WTC11 (cell line): ENCODE measurements around the gene NCSTN. TPM values are rescaled to one million over a fixed set of nuclear protein-coding genes. Genes with fewer than 3 reads are reported as not detected.
A peak's percentile ranks its signal among the peaks of the same experiment; 100 is the strongest.

ENCODE experiments used
- CREM ChIP-seq: sonication (generic); formaldehyde crosslinking; IDR thresholded peaks from 2 replicates; pipeline ENCODE4 v1.8.1; 2022; ENCODE audit warnings: mild to moderate bottlenecking, missing genetic modification reagents, moderate library complexity
- GTF2I ChIP-seq: fragments of 250-450 bp; sonication (Bioruptor Pico); conservative IDR thresholded peaks from 2 replicates; pipeline ENCODE4 v1.4.0; 2021; ENCODE audit warnings: mild to moderate bottlenecking
- MXD4 ChIP-seq: fragments of 250-450 bp; sonication (Bioruptor Pico); IDR thresholded peaks from 2 replicates; pipeline ENCODE4 v1.8.0; 2021; ENCODE audit warnings: mild to moderate bottlenecking, moderate library complexity, borderline replicate concordance
- NR2C2 ChIP-seq: sonication (generic); formaldehyde crosslinking; IDR thresholded peaks from 2 replicates; pipeline ENCODE4 v1.8.0; 2022; ENCODE audit warnings: mild to moderate bottlenecking, missing genetic modification reagents
- NR3C1 ChIP-seq: sonication (generic); formaldehyde crosslinking; conservative IDR thresholded peaks from 2 replicates; pipeline ENCODE4 v1.8.1; 2023; ENCODE audit warnings: low read depth, mild to moderate bottlenecking, missing genetic modification reagents
- OVOL2 ChIP-seq: fragments of 250-450 bp; sonication (Bioruptor Pico); IDR thresholded peaks from 2 replicates; pipeline ENCODE4 v1.9.0; 2021; ENCODE audit warnings: mild to moderate bottlenecking, borderline replicate concordance
- SMAD4 ChIP-seq: sonication (generic); formaldehyde crosslinking; IDR thresholded peaks from 2 replicates; pipeline ENCODE4 v1.8.0; 2022; ENCODE audit warnings: mild to moderate bottlenecking, missing genetic modification reagents
- ZNF263 ChIP-seq: sonication (generic); formaldehyde crosslinking; IDR thresholded peaks from 2 replicates; pipeline ENCODE4 v1.8.1; 2022; ENCODE audit warnings: low read depth, mild to moderate bottlenecking, moderate library complexity, missing genetic modification reagents
- total RNA-seq: library from RNA; stranded (reverse); gene quantifications from 3 replicates; pipeline ENCODE4 v1.2.3, GENCODE V29; 2021
- TF ChIP-seq, protein P1 (sequence below): sonication (generic); formaldehyde crosslinking; IDR thresholded peaks from 2 replicates; pipeline ENCODE4 v1.8.0; 2022; ENCODE audit warnings: missing genetic modification reagents
- TF ChIP-seq, protein P2 (sequence below): fragments of 250-450 bp; sonication (Bioruptor Pico); IDR thresholded peaks from 2 replicates; pipeline ENCODE4 v1.9.0; 2021; ENCODE audit warnings: mild to moderate bottlenecking, borderline replicate concordance
- TF ChIP-seq, protein P3 (sequence below): sonication (generic); formaldehyde crosslinking; conservative IDR thresholded peaks from 2 replicates; pipeline ENCODE4 v1.8.1; 2023; ENCODE audit warnings: mild to moderate bottlenecking, low read depth, missing genetic modification reagents, moderate library complexity
- TF ChIP-seq, protein P4 (sequence below): sonication (generic); formaldehyde crosslinking; IDR thresholded peaks from 2 replicates; pipeline ENCODE4 v1.8.0; 2023; ENCODE audit warnings: missing genetic modification reagents
- TF ChIP-seq, protein P5 (sequence below): fragments of 250-450 bp; sonication (Bioruptor Pico); IDR thresholded peaks from 2 replicates; pipeline ENCODE4 v2.1.2; 2022; ENCODE audit warnings: mild to moderate bottlenecking, moderate library complexity
- TF ChIP-seq, protein P6 (sequence below): sonication (generic); formaldehyde crosslinking; IDR thresholded peaks from 2 replicates; pipeline ENCODE4 v1.8.1; 2023; ENCODE audit warnings: mild to moderate bottlenecking, missing genetic modification reagents
- TF ChIP-seq, protein P7 (sequence below): sonication (generic); formaldehyde crosslinking; IDR thresholded peaks from 2 replicates; pipeline ENCODE4 v1.8.0; 2023; ENCODE audit warnings: mild to moderate bottlenecking, missing genetic modification reagents

Gene NCSTN
- total RNA-seq, 1 experiment from 2014 or later, result 72.7 TPM

DNA sequence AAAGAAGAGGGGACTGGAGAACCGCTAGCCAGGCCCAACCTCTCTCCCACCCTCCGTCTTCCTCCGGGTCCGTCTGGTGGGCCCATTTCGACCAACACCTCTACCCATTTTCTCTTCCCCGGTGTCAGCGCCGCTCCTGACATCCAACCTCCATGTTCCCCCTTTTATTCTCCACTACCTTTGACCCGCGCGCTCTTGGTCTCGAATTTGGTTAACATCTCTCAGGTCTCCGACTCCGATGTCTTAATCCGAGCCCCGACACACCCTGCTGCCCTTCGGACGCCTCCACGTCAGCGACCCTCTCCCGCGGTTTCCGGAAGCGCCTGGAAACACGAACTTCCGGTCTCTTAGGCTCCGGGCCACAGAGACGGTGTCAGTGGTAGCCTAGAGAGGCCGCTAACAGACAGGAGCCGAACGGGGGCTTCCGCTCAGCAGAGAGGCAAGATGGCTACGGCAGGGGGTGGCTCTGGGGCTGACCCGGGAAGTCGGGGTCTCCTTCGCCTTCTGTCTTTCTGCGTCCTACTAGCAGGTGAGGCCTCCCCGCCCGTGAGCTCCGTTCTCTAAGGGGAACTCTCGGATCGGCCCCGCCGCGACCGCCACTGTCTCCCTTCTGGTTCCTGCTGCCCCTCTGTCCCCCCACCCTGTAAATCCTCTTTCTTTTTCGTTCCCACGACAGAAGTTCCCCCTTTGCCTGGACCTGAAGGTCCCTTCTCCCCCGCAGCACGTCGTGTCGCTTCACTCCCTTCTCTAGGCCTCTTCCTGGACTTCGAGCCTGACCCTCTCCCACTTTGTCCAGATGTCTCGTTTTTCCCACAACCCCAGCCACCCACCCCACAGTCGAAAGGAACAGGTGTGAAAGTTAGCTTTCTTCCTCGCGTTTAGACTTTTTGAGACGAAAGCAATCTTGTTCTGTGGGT, at the start of gene NCSTN, which contains the start of gene COPA (continued):
- TF ChIP-seq, protein P1, sequence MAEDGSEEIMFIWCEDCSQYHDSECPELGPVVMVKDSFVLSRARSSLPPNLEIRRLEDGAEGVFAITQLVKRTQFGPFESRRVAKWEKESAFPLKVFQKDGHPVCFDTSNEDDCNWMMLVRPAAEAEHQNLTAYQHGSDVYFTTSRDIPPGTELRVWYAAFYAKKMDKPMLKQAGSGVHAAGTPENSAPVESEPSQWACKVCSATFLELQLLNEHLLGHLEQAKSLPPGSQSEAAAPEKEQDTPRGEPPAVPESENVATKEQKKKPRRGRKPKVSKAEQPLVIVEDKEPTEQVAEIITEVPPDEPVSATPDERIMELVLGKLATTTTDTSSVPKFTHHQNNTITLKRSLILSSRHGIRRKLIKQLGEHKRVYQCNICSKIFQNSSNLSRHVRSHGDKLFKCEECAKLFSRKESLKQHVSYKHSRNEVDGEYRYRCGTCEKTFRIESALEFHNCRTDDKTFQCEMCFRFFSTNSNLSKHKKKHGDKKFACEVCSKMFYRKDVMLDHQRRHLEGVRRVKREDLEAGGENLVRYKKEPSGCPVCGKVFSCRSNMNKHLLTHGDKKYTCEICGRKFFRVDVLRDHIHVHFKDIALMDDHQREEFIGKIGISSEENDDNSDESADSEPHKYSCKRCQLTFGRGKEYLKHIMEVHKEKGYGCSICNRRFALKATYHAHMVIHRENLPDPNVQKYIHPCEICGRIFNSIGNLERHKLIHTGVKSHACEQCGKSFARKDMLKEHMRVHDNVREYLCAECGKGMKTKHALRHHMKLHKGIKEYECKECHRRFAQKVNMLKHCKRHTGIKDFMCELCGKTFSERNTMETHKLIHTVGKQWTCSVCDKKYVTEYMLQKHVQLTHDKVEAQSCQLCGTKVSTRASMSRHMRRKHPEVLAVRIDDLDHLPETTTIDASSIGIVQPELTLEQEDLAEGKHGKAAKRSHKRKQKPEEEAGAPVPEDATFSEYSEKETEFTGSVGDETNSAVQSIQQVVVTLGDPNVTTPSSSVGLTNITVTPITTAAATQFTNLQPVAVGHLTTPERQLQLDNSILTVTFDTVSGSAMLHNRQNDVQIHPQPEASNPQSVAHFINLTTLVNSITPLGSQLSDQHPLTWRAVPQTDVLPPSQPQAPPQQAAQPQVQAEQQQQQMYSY (CRISPR knock-in tag), result no peak
- TF ChIP-seq, protein P2, sequence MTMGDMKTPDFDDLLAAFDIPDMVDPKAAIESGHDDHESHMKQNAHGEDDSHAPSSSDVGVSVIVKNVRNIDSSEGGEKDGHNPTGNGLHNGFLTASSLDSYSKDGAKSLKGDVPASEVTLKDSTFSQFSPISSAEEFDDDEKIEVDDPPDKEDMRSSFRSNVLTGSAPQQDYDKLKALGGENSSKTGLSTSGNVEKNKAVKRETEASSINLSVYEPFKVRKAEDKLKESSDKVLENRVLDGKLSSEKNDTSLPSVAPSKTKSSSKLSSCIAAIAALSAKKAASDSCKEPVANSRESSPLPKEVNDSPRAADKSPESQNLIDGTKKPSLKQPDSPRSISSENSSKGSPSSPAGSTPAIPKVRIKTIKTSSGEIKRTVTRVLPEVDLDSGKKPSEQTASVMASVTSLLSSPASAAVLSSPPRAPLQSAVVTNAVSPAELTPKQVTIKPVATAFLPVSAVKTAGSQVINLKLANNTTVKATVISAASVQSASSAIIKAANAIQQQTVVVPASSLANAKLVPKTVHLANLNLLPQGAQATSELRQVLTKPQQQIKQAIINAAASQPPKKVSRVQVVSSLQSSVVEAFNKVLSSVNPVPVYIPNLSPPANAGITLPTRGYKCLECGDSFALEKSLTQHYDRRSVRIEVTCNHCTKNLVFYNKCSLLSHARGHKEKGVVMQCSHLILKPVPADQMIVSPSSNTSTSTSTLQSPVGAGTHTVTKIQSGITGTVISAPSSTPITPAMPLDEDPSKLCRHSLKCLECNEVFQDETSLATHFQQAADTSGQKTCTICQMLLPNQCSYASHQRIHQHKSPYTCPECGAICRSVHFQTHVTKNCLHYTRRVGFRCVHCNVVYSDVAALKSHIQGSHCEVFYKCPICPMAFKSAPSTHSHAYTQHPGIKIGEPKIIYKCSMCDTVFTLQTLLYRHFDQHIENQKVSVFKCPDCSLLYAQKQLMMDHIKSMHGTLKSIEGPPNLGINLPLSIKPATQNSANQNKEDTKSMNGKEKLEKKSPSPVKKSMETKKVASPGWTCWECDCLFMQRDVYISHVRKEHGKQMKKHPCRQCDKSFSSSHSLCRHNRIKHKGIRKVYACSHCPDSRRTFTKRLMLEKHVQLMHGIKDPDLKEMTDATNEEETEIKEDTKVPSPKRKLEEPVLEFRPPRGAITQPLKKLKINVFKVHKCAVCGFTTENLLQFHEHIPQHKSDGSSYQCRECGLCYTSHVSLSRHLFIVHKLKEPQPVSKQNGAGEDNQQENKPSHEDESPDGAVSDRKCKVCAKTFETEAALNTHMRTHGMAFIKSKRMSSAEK (CRISPR knock-in tag), result no peak
- TF ChIP-seq, protein P3, sequence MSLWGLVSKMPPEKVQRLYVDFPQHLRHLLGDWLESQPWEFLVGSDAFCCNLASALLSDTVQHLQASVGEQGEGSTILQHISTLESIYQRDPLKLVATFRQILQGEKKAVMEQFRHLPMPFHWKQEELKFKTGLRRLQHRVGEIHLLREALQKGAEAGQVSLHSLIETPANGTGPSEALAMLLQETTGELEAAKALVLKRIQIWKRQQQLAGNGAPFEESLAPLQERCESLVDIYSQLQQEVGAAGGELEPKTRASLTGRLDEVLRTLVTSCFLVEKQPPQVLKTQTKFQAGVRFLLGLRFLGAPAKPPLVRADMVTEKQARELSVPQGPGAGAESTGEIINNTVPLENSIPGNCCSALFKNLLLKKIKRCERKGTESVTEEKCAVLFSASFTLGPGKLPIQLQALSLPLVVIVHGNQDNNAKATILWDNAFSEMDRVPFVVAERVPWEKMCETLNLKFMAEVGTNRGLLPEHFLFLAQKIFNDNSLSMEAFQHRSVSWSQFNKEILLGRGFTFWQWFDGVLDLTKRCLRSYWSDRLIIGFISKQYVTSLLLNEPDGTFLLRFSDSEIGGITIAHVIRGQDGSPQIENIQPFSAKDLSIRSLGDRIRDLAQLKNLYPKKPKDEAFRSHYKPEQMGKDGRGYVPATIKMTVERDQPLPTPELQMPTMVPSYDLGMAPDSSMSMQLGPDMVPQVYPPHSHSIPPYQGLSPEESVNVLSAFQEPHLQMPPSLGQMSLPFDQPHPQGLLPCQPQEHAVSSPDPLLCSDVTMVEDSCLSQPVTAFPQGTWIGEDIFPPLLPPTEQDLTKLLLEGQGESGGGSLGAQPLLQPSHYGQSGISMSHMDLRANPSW (CRISPR knock-in tag), result no peak
- TF ChIP-seq, protein P4, sequence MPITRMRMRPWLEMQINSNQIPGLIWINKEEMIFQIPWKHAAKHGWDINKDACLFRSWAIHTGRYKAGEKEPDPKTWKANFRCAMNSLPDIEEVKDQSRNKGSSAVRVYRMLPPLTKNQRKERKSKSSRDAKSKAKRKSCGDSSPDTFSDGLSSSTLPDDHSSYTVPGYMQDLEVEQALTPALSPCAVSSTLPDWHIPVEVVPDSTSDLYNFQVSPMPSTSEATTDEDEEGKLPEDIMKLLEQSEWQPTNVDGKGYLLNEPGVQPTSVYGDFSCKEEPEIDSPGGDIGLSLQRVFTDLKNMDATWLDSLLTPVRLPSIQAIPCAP, result no peak
- TF ChIP-seq NR3C1 (CRISPR knock-in tag) (no peak), OVOL2 (CRISPR knock-in tag) (no peak), SMAD4 (CRISPR knock-in tag) (no peak), GTF2I (CRISPR knock-in tag) (no peak), MXD4 (CRISPR knock-in tag) (no peak), ZNF263 (CRISPR knock-in tag) (no peak), NR2C2 (no peak), CREM (CRISPR knock-in tag) (peak; percentile 87)
- TF ChIP-seq, protein P5, sequence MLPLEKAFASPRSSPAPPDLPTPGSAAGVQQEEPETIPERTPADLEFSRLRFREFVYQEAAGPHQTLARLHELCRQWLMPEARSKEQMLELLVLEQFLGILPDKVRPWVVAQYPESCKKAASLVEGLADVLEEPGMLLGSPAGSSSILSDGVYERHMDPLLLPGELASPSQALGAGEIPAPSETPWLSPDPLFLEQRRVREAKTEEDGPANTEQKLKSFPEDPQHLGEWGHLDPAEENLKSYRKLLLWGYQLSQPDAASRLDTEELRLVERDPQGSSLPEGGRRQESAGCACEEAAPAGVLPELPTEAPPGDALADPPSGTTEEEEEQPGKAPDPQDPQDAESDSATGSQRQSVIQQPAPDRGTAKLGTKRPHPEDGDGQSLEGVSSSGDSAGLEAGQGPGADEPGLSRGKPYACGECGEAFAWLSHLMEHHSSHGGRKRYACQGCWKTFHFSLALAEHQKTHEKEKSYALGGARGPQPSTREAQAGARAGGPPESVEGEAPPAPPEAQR (CRISPR knock-in tag), result no peak
- TF ChIP-seq, protein P6, sequence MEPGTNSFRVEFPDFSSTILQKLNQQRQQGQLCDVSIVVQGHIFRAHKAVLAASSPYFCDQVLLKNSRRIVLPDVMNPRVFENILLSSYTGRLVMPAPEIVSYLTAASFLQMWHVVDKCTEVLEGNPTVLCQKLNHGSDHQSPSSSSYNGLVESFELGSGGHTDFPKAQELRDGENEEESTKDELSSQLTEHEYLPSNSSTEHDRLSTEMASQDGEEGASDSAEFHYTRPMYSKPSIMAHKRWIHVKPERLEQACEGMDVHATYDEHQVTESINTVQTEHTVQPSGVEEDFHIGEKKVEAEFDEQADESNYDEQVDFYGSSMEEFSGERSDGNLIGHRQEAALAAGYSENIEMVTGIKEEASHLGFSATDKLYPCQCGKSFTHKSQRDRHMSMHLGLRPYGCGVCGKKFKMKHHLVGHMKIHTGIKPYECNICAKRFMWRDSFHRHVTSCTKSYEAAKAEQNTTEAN (CRISPR knock-in tag), result peak; percentile 86; the same call in 1 of the 2 replicates
- TF ChIP-seq, protein P7, sequence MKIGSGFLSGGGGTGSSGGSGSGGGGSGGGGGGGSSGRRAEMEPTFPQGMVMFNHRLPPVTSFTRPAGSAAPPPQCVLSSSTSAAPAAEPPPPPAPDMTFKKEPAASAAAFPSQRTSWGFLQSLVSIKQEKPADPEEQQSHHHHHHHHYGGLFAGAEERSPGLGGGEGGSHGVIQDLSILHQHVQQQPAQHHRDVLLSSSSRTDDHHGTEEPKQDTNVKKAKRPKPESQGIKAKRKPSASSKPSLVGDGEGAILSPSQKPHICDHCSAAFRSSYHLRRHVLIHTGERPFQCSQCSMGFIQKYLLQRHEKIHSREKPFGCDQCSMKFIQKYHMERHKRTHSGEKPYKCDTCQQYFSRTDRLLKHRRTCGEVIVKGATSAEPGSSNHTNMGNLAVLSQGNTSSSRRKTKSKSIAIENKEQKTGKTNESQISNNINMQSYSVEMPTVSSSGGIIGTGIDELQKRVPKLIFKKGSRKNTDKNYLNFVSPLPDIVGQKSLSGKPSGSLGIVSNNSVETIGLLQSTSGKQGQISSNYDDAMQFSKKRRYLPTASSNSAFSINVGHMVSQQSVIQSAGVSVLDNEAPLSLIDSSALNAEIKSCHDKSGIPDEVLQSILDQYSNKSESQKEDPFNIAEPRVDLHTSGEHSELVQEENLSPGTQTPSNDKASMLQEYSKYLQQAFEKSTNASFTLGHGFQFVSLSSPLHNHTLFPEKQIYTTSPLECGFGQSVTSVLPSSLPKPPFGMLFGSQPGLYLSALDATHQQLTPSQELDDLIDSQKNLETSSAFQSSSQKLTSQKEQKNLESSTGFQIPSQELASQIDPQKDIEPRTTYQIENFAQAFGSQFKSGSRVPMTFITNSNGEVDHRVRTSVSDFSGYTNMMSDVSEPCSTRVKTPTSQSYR (CRISPR knock-in tag), result no peak
